Mesothelial cell of epicardium (in vitro differentiated cells): ENCODE results near the gene CRELD2. TPM values are rescaled to one million over a fixed set of nuclear protein-coding genes. Genes with fewer than 3 reads are reported as not detected.

ENCODE experiments used
- DNase-seq, 2 experiments: peaks; one replicate each; pipeline ENCODE4 v3.0.0; 2021; ENCODE audit warnings: low spot score in 2 of 2; ENCODE audit not compliant: unreplicated experiment in 2 of 2
- H3K27ac Mint-ChIP-seq: 2 replicates; pipeline ENCODE4 v1.8.0; 2021; ENCODE audit warnings: mixed read lengths
- H3K27me3 Mint-ChIP-seq: 2 replicates; pipeline ENCODE4 v1.8.0; 2021; ENCODE audit warnings: low read depth, mixed read lengths
- H3K36me3 Mint-ChIP-seq: 2 replicates; pipeline ENCODE4 v1.8.0; 2021; ENCODE audit warnings: mixed read lengths
- H3K4me1 Mint-ChIP-seq: 2 replicates; pipeline ENCODE4 v1.8.0; 2021; ENCODE audit warnings: mixed read lengths
- H3K4me3 Mint-ChIP-seq: 2 replicates; pipeline ENCODE4 v1.8.0; 2021; ENCODE audit warnings: mild to moderate bottlenecking, moderate library complexity, mixed read lengths
- H3K9me3 Mint-ChIP-seq: 2 replicates; pipeline ENCODE4 v1.8.0; 2021; ENCODE audit warnings: mixed read lengths
- CTCF ChIP-seq: fragments of 200-600 bp; sonication (generic); IDR thresholded peaks from one replicate; pipeline ENCODE4 v1.5.0; 2021; ENCODE audit warnings: antibody characterized with exemption; ENCODE audit not compliant: unreplicated experiment
- total RNA-seq: library from RNA; stranded (reverse); gene quantifications from 3 replicates; pipeline ENCODE4 v1.2.1, GENCODE V29; 2021

CRELD2 gene
- total RNA-seq, 1 donor from 2014 or later, result 41.4 TPM

GRCh38 chr22:49873228-49873940 lies 45.0 kb upstream of the CRELD2 start:
- Mint-ChIP-seq H3K36me3 (peaks cover 70% of the 10 kb centered on the region), H3K27ac (no peak overlapping the region), H3K9me3 (peaks cover 60% of the 10 kb centered on the region), H3K27me3 (no peaks in the 10 kb centered on the region), H3K4me1 (no peaks in the 10 kb centered on the region), H3K4me3 (no peak overlapping the region)
- no peak for TF ChIP-seq CTCF
- no peak for DNase-seq

GRCh38 chr22:49877642-49878041 lies 40.8 kb upstream of the CRELD2 start:
- H3K4me1 Mint-ChIP-seq, result no peaks in the 10 kb centered on the region
- no peak overlapping the region for H3K4me3 Mint-ChIP-seq
- H3K9me3 Mint-ChIP-seq, result peaks cover 46% of the 10 kb centered on the region
- TF ChIP-seq CTCF, result no peak
- DNase-seq, result no peak
- no peaks in the 10 kb centered on the region for H3K27me3 Mint-ChIP-seq
- no peak overlapping the region for H3K27ac Mint-ChIP-seq
- H3K36me3 Mint-ChIP-seq, result peaks cover 68% of the 10 kb centered on the region

- no peak for DNase-seq
- Mint-ChIP-seq H3K4me1 (no peaks in the 10 kb centered on the region), H3K27ac (no peak overlapping the region), H3K36me3 (peaks cover 70% of the 10 kb centered on the region), H3K27me3 (no peaks in the 10 kb centered on the region), H3K9me3 (peaks cover 52% of the 10 kb centered on the region), H3K4me3 (no peak overlapping the region)
- no peak for TF ChIP-seq CTCF
Observed at GRCh38 chr22:49878206-49878605, 40.2 kb upstream of the CRELD2 start.

- Mint-ChIP-seq H3K4me3 (no peak overlapping the region), H3K27ac (no peak overlapping the region), H3K36me3 (peaks cover 76% of the 10 kb centered on the region), H3K9me3 (peaks cover 48% of the 10 kb centered on the region), H3K4me1 (no peaks in the 10 kb centered on the region), H3K27me3 (no peaks in the 10 kb centered on the region)
- no peak for TF ChIP-seq CTCF
- no peak for DNase-seq
Observed at GRCh38 chr22:49879871-49880270, 38.6 kb upstream of the CRELD2 start.

GRCh38 chr22:49880281-49880680 lies 38.2 kb upstream of the CRELD2 start:
- Mint-ChIP-seq H3K27me3 (no peaks in the 10 kb centered on the region), H3K36me3 (peaks cover 77% of the 10 kb centered on the region), H3K9me3 (peaks cover 45% of the 10 kb centered on the region), H3K27ac (peak overlapping the region; percentile 12), H3K4me3 (no peak overlapping the region), H3K4me1 (no peaks in the 10 kb centered on the region)
- no peak for DNase-seq
- no peak for TF ChIP-seq CTCF

- H3K27me3 Mint-ChIP-seq, result no peaks in the 10 kb centered on the region
- no peak overlapping the region for H3K27ac Mint-ChIP-seq
- no peak for TF ChIP-seq CTCF
- DNase-seq, result no peak
- peaks cover 80% of the 10 kb centered on the region for H3K36me3 Mint-ChIP-seq
- no peaks in the 10 kb centered on the region for H3K4me1 Mint-ChIP-seq
- H3K9me3 Mint-ChIP-seq, result peaks cover 38% of the 10 kb centered on the region
- no peak overlapping the region for H3K4me3 Mint-ChIP-seq
Observed at GRCh38 chr22:49881856-49882255, 36.6 kb upstream of the CRELD2 start.
